ENCODE measurements around the gene ORM1. TPM values are rescaled to one million over a fixed set of nuclear protein-coding genes. Genes with fewer than 3 reads are reported as not detected.

ORM1 gene
- total and polyA plus RNA-seq, 12 donors, result 0.13 to 0.70 (median 0.55) TPM; not detected in 7

GRCh38 chr9:114346146-114346545, 23.2 kb downstream of the ORM1 start:
- DNase-seq (no peak), ATAC-seq (no peak)
- TF ChIP-seq, protein P1, sequence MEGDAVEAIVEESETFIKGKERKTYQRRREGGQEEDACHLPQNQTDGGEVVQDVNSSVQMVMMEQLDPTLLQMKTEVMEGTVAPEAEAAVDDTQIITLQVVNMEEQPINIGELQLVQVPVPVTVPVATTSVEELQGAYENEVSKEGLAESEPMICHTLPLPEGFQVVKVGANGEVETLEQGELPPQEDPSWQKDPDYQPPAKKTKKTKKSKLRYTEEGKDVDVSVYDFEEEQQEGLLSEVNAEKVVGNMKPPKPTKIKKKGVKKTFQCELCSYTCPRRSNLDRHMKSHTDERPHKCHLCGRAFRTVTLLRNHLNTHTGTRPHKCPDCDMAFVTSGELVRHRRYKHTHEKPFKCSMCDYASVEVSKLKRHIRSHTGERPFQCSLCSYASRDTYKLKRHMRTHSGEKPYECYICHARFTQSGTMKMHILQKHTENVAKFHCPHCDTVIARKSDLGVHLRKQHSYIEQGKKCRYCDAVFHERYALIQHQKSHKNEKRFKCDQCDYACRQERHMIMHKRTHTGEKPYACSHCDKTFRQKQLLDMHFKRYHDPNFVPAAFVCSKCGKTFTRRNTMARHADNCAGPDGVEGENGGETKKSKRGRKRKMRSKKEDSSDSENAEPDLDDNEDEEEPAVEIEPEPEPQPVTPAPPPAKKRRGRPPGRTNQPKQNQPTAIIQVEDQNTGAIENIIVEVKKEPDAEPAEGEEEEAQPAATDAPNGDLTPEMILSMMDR (IDR thresholded peaks at IDR 0.05), result no peak
- intact Hi-C loops (cut with DNase I), result loop anchor here in 1 of 10 donors (5.0 kb wide), 1 partner anchor 51 kb away; no protein-coding TSS in a partner anchor
- H3K27ac ChIP-seq, result no peak overlapping the region
- no peaks in the 10 kb centered on the region for H3K9me3 ChIP-seq
- H3K36me3 ChIP-seq, result peaks cover 0 to 100% (median 35%) of the 10 kb centered on the region in 9 donors
- no peak overlapping the region for H3K4me3 ChIP-seq
- WGBS, 2 donors, result 82 to 83% methylated on average over 11 of the region's 11 CpGs
- H3K4me1 ChIP-seq, result peaks cover 0 to 22% (median 8%) of the 10 kb centered on the region in 9 donors
- H3K27me3 ChIP-seq, result no peaks in the 10 kb centered on the region

DNA sequence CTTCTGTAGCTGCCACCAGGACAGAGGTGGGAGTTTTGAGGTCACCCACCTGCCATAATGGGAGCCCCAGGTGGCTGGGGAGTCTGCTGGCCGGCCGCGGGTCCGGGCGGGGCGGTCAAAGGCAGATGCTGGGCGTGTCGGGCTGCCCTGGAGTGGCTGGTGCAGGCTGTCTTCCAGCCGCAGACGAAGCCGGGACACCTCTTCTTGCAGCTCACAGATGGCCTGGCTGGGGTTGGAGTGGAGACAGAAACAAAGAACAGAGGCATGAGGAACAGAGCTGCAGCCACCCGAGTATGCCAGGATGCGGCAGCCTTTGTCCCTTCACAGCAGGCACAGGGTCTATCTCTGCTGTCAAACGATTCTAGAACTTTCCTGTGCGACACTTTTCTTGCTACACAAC, 24.8 kb downstream of the ORM1 start:
- 89 to 92% methylated on average over 15 of the region's 15 CpGs for WGBS, 2 donors
- ATAC-seq, result no peak
- TF ChIP-seq, protein P1 (IDR thresholded peaks at IDR 0.05), result no peak
- H3K27ac ChIP-seq, result no peak overlapping the region
- H3K9me3 ChIP-seq, result no peaks in the 10 kb centered on the region
- no peaks in the 10 kb centered on the region for H3K27me3 ChIP-seq
- no peak overlapping the region for H3K4me3 ChIP-seq
- H3K4me1 ChIP-seq, result peaks cover 0 to 28% (median 8%) of the 10 kb centered on the region in 9 donors
- H3K36me3 ChIP-seq, result peaks cover 0 to 100% (median 35%) of the 10 kb centered on the region in 9 donors
- intact Hi-C loops (cut with DNase I), result loop anchor here in 1 of 10 donors (5.0 kb wide), 1 partner anchor 50 kb away; no protein-coding TSS in a partner anchor
- DNase-seq, result no peak

DNA sequence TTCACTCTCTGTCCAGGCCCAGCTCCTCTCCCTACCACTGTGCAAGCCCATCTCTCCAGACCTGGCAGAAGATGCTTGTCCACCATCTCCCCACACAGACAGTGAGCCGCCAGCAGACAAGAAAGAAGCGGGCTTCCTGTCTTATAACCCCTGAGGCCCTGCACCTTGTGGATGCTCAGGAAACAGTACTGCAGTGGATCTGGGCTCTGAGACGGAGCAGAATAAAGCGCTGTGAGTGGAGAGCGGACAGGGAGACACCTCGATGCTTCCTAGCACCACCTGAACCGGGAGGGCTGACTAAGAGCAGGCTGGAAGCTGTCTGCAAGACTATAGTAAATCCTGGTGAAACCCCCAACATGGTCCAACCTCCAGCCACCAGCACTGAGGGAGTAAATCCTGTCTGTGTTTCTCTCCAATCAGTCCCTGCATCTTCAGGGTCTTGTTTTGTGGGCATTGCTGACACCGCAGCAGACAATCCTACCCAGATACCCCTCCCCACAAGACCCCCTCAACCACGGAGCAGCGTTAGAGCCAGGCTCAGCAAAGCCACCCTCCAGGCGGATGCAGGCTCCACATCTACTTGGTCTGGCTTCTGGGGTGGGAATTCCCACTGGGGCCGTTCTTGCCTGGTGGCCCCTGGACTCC, 25.5 kb downstream of the ORM1 start:
- peaks cover 0 to 28% (median 8%) of the 10 kb centered on the region in 9 donors for H3K4me1 ChIP-seq
- ATAC-seq (peak in 2 of 8 donors; percentile 8 to 17), DNase-seq (no peak)
- H3K4me3 ChIP-seq, result no peak overlapping the region
- H3K36me3 ChIP-seq, result peaks cover 0 to 100% (median 35%) of the 10 kb centered on the region in 9 donors
- TF ChIP-seq, protein P1 (IDR thresholded peaks at IDR 0.05), result no peak
- WGBS, 2 donors, result 81 to 85% methylated on average over 12 of the region's 12 CpGs
- peak overlapping the region in 2 of 10 donors; percentile 16 to 42 for H3K27ac ChIP-seq
- intact Hi-C loops (cut with DNase I), result loop anchor here in 1 of 10 donors (5.0 kb wide), 1 partner anchor 49 kb away; no protein-coding TSS in a partner anchor
- no peaks in the 10 kb centered on the region for H3K9me3 ChIP-seq
- H3K27me3 ChIP-seq, result no peaks in the 10 kb centered on the region

DNA sequence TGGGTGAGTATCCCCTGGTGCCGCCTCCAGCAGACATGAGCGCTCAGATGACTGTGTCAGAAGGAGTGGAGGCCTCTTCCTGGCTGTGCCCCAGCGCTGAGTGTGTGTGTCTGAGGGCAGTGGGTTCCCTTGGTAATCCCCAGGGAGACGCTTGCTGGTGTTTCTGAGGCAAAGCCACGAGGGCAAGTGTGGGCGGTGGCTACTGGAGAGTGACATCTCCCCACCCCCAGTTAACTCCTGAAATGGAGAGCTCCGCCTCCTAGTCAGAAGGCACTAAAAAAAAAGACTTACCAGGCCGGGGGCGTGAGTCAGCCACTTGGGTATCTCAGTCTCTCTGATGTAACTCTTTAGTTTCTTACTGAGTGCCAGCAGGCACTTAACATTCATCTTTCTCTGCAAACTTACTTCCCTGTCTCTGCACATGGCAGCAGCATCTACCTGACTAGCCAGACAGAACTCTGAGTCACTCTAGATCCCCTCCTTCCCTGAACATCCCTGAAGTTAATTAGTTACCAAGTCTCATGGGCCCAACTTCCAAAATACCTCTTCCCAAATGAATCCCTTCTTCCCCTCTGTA, 26.1 kb downstream of the ORM1 start:
- ATAC-seq (peak; percentile 27 to 87 (median 70)), DNase-seq (peak; percentile 41 to 43)
- WGBS, 2 donors, result 41 to 50% methylated on average over 9 of the region's 9 CpGs
- peaks cover 0 to 100% (median 35%) of the 10 kb centered on the region in 9 donors for H3K36me3 ChIP-seq
- peaks cover 0 to 28% (median 8%) of the 10 kb centered on the region in 9 donors for H3K4me1 ChIP-seq
- intact Hi-C loops (cut with DNase I), result loop anchor here in 1 of 10 donors (5.0 kb wide), 1 partner anchor 48 kb away; no protein-coding TSS in a partner anchor
- peak overlapping the region in 2 of 10 donors; percentile 16 to 53 for H3K27ac ChIP-seq
- TF ChIP-seq, protein P1 (IDR thresholded peaks at IDR 0.05), result no peak
- no peaks in the 10 kb centered on the region for H3K9me3 ChIP-seq
- H3K27me3 ChIP-seq, result no peaks in the 10 kb centered on the region
- no peak overlapping the region for H3K4me3 ChIP-seq

All from heart right ventricle (tissue), 16 donors.